IMR-90 (cell line): ENCODE results near the gene SLC35F6.

Source experiments
- CTCF ChIP-seq: conservative IDR thresholded peaks from 2 replicates; pipeline ENCODE4 v1.5.1; 2012; ENCODE audit warnings: mild to moderate bottlenecking, low read depth, low read length, improper control_type of control experiment
- POLR2A ChIP-seq: IDR thresholded peaks from 2 replicates; pipeline ENCODE4 v1.6.1; 2012; ENCODE audit warnings: mild to moderate bottlenecking, low read depth, low read length
- RAD21 ChIP-seq: IDR thresholded peaks from 2 replicates; pipeline ENCODE4 v1.6.1; 2012; ENCODE audit warnings: low read length, improper control_type of control experiment

GRCh38 chr2:26742048-26742770 lies 21.9 kb upstream of the SLC35F6 start:
- no peak for TF ChIP-seq CTCF
- no peak for TF ChIP-seq POLR2A
- TF ChIP-seq RAD21, result no peak
